BE2C (cell line): Measurements from ENCODE around the gene TTYH3.

Source experiments
- DNase-seq: peaks from one replicate; pipeline ENCODE4 v3.0.0-alpha.2; 2020
- H3K27me3 ChIP-seq: fragments of 250-450 bp; sonication (Bioruptor Pico); 2 replicates; pipeline ENCODE4 v1.5.1; 2020; ENCODE audit warnings: mild to moderate bottlenecking
- H3K36me3 ChIP-seq: fragments of 250-450 bp; sonication (Bioruptor Pico); 2 replicates; pipeline ENCODE4 v1.5.1; 2020; ENCODE audit warnings: mild to moderate bottlenecking
- H3K4me1 ChIP-seq: fragments of 250-450 bp; sonication (Bioruptor Pico); 2 replicates; pipeline ENCODE4 v1.5.1; 2020
- H3K4me3 ChIP-seq: 2 replicates; pipeline ENCODE4 v1.5.1; 2011; ENCODE audit warnings: low read depth, low read length
- H3K9me3 ChIP-seq: fragments of 250-450 bp; sonication (Bioruptor Pico); 2 replicates; pipeline ENCODE4 v1.5.1; 2020
- CTCF ChIP-seq: IDR thresholded peaks from 2 replicates; pipeline ENCODE4 v1.5.1; 2012; ENCODE audit warnings: mild to moderate bottlenecking, low read depth, low read length

Gene TTYH3

GRCh38 chr7:2614631-2615330 is 17.0 kb upstream of the TTYH3 start:
- H3K27me3 ChIP-seq = no peaks in the 10 kb centered on the region
- no peaks in the 10 kb centered on the region for H3K9me3 ChIP-seq
- no peak for TF ChIP-seq CTCF
- H3K36me3 ChIP-seq = no peaks in the 10 kb centered on the region
- peak; percentile 52 for DNase-seq
- H3K4me3 ChIP-seq = peak overlapping the region; percentile 1
- H3K4me1 ChIP-seq = peaks cover 39% of the 10 kb centered on the region

GRCh38 chr7:2616387-2617324 is 15.1 kb upstream of the TTYH3 start:
- Histone ChIP-seq H3K36me3 (no peaks in the 10 kb centered on the region), H3K4me3 (peak overlapping the region; percentile 40), H3K27me3 (no peaks in the 10 kb centered on the region), H3K9me3 (no peaks in the 10 kb centered on the region), H3K4me1 (peaks cover 42% of the 10 kb centered on the region)
- peak; percentile 51 for DNase-seq
- no peak for TF ChIP-seq CTCF

GRCh38 chr7:2617325-2617905 is 14.4 kb upstream of the TTYH3 start:
- TF ChIP-seq CTCF = no peak
- Histone ChIP-seq H3K27me3 (no peaks in the 10 kb centered on the region), H3K36me3 (no peaks in the 10 kb centered on the region), H3K4me1 (peaks cover 47% of the 10 kb centered on the region), H3K9me3 (no peaks in the 10 kb centered on the region), H3K4me3 (peak overlapping the region; percentile 40)
- peak; percentile 51 for DNase-seq

- Histone ChIP-seq H3K36me3 (no peaks in the 10 kb centered on the region), H3K27me3 (no peaks in the 10 kb centered on the region), H3K4me1 (peaks cover 38% of the 10 kb centered on the region), H3K4me3 (no peak overlapping the region), H3K9me3 (no peaks in the 10 kb centered on the region)
- no peak for DNase-seq
- TF ChIP-seq CTCF = no peak
Observed at GRCh38 chr7:2619116-2619515, 12.7 kb upstream of the TTYH3 start.

- Histone ChIP-seq H3K4me1 (peaks cover 32% of the 10 kb centered on the region), H3K4me3 (no peak overlapping the region), H3K36me3 (no peaks in the 10 kb centered on the region), H3K9me3 (no peaks in the 10 kb centered on the region), H3K27me3 (no peaks in the 10 kb centered on the region)
- DNase-seq = no peak
- no peak for TF ChIP-seq CTCF
Observed at GRCh38 chr7:2621061-2621828, 10.5 kb upstream of the TTYH3 start.
